Activated CD4-positive, alpha-beta T cell treated with anti-CD3 and anti-CD28 coated beads, Interleukin-2, amount 50 U/mL, for 16 hours (primary cell): ENCODE results near the gene OTOG.

Experiments
- DNase-seq: peaks from one replicate; pipeline ENCODE4 v3.0.0-alpha.2; 2020

Gene OTOG

GRCh38 chr11:17543041-17543440, 4.0 kb upstream of the OTOG start:
- DNase-seq: no peak

GRCh38 chr11:17543574-17544180, 3.4 kb upstream of the OTOG start:
- DNase-seq: no peak

DNA sequence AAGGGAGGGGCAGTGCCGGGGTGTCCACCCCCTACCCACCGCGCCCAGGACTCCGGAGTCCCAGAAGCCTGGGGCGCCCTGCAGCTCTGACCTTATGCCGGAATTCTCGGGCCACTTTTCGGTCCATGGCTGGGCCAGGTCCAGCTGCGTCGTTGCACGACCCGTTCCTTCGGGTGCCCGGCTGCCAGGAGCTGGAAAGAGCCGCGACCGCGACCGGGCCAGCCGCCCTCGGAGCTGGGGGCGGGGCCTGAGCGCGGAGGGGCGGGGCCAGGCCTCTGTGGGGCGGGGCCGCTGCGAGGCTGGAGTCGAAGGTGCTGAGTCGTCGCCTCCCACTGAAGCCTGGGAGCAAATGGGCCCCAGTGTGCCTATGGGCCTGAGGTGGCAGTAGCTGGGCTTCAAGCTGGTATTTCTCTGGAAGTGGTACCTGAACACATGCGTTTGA, 2.9 kb upstream of the OTOG start, which contains the start of gene USH1C:
Gene USH1C, minus strand, starts transcription at position 236 of the 442 bp plus-strand sequence. Its CDS starts 109 bp downstream, at position 127.
- no peak for DNase-seq

DNA sequence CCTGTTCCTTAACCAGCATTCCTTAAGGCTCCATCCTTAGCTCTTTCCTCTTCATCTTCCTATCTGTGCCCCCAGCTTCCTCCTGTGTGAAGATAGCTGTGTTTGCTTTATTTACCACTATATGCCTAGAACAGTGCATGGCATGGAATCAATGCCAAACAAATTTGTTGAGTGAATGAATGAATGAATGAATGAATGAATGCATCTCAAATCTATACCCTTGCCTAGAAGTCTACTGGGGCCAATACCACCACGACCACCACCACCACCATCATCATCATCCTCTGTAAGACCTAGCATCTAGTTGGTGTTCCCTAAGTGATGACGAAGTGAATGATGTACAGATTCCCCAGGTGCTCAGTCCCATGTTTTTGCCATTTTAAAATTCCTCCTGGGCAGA, 819 bp upstream of the OTOG start:
- DNase-seq: no peak

GRCh38 chr11:17547932-17548331, 873 bp downstream of the OTOG start:
- DNase-seq: no peak

DNA sequence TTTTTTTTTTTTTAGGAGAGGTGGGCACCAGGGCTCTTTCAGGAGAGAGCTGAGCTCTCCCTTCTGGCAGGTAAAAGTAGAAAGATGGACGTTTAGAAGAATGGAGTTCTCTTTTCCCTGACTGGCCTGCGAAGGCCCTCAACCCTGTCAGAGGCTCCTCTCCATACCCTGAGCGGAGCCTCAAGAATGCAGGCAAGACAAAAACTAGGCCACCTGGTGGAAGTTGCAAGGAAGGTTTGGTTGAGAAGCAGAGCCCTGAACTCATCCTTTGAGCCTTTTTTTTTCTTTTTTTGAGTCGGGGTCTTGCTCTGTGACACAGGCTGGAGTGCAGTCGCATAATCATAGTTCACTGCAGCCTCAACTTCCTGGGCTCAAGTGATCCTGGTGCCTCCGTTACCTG, 1.4 kb downstream of the OTOG start:
- no peak for DNase-seq

DNA sequence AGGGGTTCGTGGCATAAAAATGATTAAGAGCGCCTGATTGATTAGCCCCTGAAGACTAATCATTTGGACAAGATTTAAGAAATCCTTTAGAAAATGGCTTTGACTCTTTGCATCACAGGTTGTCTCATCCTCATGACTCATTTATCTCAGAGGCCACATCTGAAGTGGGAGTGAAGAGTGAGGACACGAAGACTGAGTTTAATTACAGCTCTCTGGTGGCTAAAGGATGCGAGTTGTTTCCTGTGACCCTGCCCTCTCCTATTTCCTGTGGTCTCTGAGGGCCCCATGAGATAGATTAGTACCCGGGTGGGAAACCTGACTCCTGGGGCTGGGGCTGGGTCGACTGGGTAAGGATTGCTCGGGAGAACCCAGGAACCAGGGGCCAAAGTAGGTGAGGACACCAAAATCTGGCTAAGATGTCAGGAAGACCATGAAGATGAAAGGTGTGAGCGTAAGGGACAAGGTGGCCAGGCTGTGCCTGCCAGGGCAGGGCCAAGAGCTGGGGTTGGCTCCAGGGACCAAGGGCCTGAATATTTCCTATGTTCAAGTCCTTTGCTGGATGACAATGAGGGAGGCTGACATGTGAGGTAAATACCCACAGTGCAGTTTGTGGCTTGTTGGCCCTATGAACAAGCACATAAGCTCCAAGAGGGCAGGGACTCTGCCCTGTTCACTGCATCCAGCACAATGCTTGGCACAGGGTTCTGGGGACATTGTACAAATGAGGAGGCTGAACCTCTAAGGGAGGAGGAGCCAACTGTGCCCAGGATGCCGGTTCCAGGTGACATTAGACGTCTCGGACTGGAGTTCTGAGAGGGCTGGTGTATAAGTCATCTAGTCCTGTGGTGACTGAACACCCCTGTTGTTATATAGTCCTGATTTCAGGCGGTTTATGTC, 3.6 kb downstream of the OTOG start:
- no peak for DNase-seq

- DNase-seq: no peak
Measured at GRCh38 chr11:17551347-17552040, 4.4 kb downstream of the OTOG start.

DNA sequence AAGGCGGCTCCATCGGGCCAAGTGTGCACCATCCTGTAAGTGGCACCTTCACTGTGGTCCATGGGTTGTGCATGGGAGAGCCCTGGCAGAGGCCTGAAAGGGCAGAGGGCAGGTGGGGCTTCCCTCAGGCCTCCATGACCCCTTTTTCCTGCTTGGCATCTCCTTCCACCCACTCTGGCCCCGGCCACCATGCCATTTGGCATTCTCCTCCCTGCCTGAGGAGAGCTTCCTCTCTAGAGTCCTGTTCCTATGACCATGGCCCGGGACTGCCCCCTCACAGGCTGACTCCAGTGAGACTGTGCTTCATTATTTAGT, 4.9 kb downstream of the OTOG start:
- no peak for DNase-seq

DNA sequence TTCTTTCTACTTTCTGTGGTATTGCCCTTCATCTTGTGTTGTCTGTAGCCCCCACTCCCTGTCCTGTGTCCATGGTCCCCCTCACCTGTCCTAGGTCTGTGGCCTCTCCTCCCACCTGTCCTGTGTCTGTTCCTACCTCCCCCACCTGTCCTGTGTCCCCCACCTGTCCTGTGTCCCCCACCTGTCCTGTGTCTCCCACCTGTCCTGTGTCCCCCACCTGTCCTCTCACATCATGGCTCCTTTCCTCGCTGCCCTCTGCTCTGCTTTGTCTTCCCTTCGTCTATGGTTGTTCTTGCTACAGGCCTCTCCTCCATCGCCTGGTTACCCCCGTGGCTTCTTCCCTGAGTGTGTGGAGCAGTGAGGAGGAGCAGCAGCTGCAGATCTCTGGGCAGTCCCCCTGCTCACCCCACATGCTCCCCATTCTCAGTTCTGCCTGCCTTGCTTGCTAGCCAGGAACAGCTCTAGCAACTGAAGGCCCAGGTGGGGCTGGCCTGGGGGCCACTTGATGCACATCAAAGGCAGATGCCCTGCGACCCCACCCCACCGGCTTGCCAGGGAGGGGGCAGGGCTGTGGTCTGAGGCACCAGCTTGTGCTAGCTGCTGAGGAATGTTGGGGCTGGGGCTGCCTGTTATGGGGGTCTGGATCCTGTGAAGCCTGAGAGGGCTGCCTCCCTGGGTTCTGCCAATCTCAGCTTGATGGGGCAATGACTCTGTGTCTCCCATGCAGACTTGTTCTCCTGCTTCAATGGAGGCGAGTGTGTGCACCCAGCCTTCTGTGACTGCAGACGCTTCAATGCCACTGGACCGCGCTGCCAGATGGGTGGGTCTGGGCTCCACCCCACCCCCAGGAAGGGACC, 5.6 kb downstream of the OTOG start:
- DNase-seq: no peak

DNA sequence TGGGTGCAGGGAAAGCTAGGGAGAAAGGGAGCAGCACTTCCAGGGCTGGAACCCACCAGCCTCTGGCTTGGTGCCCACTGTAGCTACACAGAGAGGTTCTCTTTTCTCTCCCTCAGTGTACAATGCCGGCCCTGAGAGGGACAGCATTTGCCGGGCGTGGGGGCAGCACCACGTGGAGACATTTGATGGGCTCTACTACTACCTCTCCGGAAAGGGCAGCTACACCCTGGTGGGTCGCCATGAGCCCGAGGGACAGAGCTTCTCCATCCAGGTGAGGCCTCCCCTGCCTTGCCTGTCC, 6.1 kb downstream of the OTOG start:
- DNase-seq: no peak

DNA sequence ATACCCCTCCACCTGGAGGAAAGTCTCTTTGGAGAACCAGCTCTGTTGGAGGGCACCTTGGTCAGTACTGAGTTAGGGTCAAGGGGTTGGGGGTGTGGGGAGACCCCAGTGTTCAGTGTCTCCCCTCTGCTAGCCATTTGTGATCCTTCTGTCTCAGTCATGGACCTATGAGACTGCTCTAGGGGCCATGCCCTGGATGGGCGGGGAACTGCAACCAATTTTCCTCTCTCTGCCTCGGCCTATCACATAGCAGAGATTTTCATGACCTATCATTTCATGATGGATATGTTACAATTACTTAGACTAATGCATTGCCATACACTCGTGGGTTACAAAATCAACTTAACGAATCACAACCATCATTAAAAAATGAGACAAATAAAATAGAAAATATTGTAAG, 7.4 kb downstream of the OTOG start:
- no peak for DNase-seq

GRCh38 chr11:17556999-17557398, 9.9 kb downstream of the OTOG start:
- no peak for DNase-seq

DNA sequence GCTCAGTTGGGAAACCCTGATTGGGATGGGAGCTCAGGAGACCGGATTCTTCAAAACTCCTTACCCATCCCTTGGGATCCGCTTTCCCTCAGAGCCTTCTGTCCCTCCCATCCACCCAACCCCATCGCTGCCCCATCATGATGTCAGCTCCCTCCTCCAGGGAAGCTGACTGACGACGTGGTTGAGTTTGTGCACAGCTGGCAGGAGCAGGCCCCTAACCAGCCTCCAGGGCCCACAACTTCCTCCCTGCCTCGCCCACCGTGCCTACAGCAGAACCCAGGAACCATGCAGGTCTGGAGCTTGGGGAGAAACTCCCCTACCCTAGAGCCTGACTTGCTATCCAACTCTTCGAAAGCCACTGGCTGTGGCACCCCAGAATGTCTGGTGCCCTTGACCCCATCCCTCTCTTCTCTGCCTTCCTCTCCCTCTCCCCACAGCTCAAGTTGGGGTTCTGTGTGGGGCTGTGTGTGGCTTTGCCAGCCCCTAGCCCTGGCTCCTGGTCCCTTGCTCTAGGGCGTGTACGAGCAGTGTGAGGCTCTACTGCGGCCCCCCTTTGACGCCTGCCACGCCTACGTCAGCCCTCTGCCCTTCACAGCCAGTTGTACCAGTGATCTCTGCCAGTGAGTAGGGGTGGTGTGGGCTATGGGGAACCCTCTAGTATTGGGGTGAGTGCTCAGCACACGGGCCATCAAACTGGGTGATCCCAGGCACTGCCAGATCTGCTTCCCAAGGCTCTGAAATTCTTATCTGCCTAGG, 11.1 kb downstream of the OTOG start:
- no peak for DNase-seq

DNA sequence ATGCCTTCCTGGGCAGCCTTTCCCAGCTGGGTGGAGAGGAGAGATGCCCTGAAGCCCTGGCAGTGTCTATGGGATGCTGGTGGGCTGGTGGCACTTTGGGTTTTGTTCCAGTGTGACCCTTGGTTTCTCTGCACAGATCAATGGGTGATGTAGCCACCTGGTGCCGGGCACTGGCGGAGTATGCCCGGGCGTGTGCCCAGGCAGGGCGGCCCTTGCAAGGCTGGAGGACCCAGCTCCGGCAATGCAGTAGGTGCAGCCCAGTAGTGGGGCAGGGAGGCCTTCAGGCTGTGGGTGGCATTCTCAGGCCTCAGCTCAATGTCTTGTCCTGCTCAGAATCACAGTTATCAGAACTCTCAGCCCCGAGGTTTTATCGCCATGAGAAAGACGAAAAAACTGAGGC, 11.9 kb downstream of the OTOG start:
- DNase-seq: no peak

GRCh38 chr11:17559341-17560087, 12.5 kb downstream of the OTOG start:
- DNase-seq: no peak

GRCh38 chr11:17560281-17561110, 13.4 kb downstream of the OTOG start:
- DNase-seq: no peak

DNA sequence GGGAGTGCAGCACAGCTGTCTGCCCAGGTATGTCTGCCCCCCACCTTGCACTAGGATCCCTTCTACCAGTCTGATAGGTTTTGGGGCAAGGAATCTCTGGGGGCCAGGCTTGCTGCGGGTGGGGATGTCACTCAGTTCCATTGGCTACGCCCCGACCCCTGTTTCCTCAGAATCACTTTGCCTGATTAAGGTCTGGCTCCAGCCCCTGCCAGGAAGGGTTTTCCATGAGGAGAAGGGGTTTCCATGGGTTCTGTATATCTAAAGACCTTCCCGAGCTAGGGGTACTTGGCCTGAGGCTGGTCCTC, 14.0 kb downstream of the OTOG start:
- DNase-seq: no peak

- DNase-seq: no peak
Measured at GRCh38 chr11:17561526-17561925, 14.5 kb downstream of the OTOG start.

- no peak for DNase-seq
Measured at GRCh38 chr11:17563231-17563646, 16.2 kb downstream of the OTOG start.
